PFSK-1 (cell line): ENCODE measurements around the gene ERC2.

Experiments used
- FOXP2 ChIP-seq: optimal IDR thresholded peaks from 2 replicates; pipeline ENCODE3; 2011; ENCODE audit warnings: borderline replicate concordance, control low read depth, inconsistent platforms; ENCODE audit not compliant: insufficient read depth; ENCODE audit errors: extremely low read length, extremely low read depth
- POLR2AphosphoS5 ChIP-seq: IDR thresholded peaks from 2 replicates; pipeline ENCODE4 v1.6.1; 2012; ENCODE audit warnings: low read depth, mild to moderate bottlenecking, control low read depth, low read length, moderate library complexity
- REST ChIP-seq, 2 experiments: IDR thresholded peaks; 2 replicates each; pipeline versions ENCODE4 v1.6.1 to v1.8.0; 2011 to 2012; ENCODE audit warnings: low read depth in 2 of 2, low read length in 2 of 2, control low read depth in 1 of 2, inconsistent platforms in 1 of 2, mild to moderate bottlenecking in 1 of 2, moderate library complexity in 1 of 2; ENCODE audit not compliant: insufficient read depth in 1 of 2
- SIN3A ChIP-seq: IDR thresholded peaks from 2 replicates; pipeline ENCODE4 v1.6.1; 2012; ENCODE audit warnings: mild to moderate bottlenecking, low read length, moderate library complexity, borderline replicate concordance; ENCODE audit not compliant: insufficient read depth
- TAF1 ChIP-seq: IDR thresholded peaks from 2 replicates; pipeline ENCODE4 v1.6.1; 2012; ENCODE audit warnings: low read length, control low read depth, borderline replicate concordance; ENCODE audit not compliant: insufficient read depth

ERC2 gene

GRCh38 chr3:55592572-55592971 is 875.7 kb downstream of the ERC2 start:
- TF ChIP-seq FOXP2 (no peak), SIN3A (no peak)

- no peak for TF ChIP-seq SIN3A
- TF ChIP-seq TAF1 = no peak
- TF ChIP-seq POLR2AphosphoS5 = no peak
- no peak for TF ChIP-seq REST (IDR thresholded peaks at IDR 0.05; ENCODE audit: insufficient read depth in 1 of 2, low read depth in 2 of 2, low read length in 2 of 2)
- no peak for TF ChIP-seq FOXP2
These were observed 876.4 kb downstream of the ERC2 start for GRCh38 chr3:55591888-55592287.

GRCh38 chr3:55588146-55588765 is 880.0 kb downstream of the ERC2 start:
- TF ChIP-seq SIN3A = no peak
- no peak for TF ChIP-seq FOXP2
- TF ChIP-seq TAF1 = no peak
- TF ChIP-seq POLR2AphosphoS5 = no peak
- TF ChIP-seq REST (IDR thresholded peaks at IDR 0.05; ENCODE audit: insufficient read depth in 1 of 2, low read depth in 2 of 2, low read length in 2 of 2) = no peak

GRCh38 chr3:55585856-55586255 is 882.4 kb downstream of the ERC2 start:
- TF ChIP-seq FOXP2 (no peak), TAF1 (no peak)

- no peak for TF ChIP-seq TAF1
- TF ChIP-seq SIN3A = no peak
- TF ChIP-seq FOXP2 = no peak
- TF ChIP-seq REST (IDR thresholded peaks at IDR 0.05; ENCODE audit: insufficient read depth in 1 of 2, low read depth in 2 of 2, low read length in 2 of 2) = no peak
- TF ChIP-seq POLR2AphosphoS5 = no peak
These were observed 883.4 kb downstream of the ERC2 start for GRCh38 chr3:55584716-55585368.

GRCh38 chr3:55584030-55584429 is 884.2 kb downstream of the ERC2 start:
- no peak for TF ChIP-seq FOXP2
- no peak for TF ChIP-seq SIN3A
- TF ChIP-seq TAF1 = no peak
- TF ChIP-seq POLR2AphosphoS5 = no peak
- no peak for TF ChIP-seq REST (IDR thresholded peaks at IDR 0.05; ENCODE audit: insufficient read depth in 1 of 2, low read depth in 2 of 2, low read length in 2 of 2)
